ENCODE results near the gene GFI1. TPM values are rescaled to one million over a fixed set of nuclear protein-coding genes. Genes with fewer than 3 reads are reported as not detected.
"Not testable (repeated sequence)": the region's sequence is repeated elsewhere in the genome, so short reads cannot be mapped to it uniquely, and the experiment has no call there.

The GFI1 gene
- 0.06 and 0.30 TPM in 2 replicates for total RNA-seq (2014; rRNA removed; shearing (Covaris generic))

- DNase-seq (ENCODE audit: low read depth): peak; percentile 68
Observed at GRCh38 chr1:92486251-92487077, at the start of gene GFI1. Gene GFI1, minus strand, starts transcription at chr1:92486925. Its CDS starts 3,438 bp downstream, at chr1:92483487.

- not testable (repeated sequence) for DNase-seq (ENCODE audit: low read depth)
Observed at GRCh38 chr1:92532371-92532770, 45.6 kb upstream of the GFI1 start.

GRCh38 chr1:92531939-92532338 lies 45.2 kb upstream of the GFI1 start:
- not testable (repeated sequence) for DNase-seq (ENCODE audit: low read depth)

- no peak for DNase-seq (ENCODE audit: low read depth)
Observed at GRCh38 chr1:92527670-92528069, 40.9 kb upstream of the GFI1 start.

GRCh38 chr1:92524944-92525590 lies 38.3 kb upstream of the GFI1 start:
- DNase-seq (ENCODE audit: low read depth): peak; percentile 16

- no peak for DNase-seq (ENCODE audit: low read depth)
Observed at GRCh38 chr1:92519043-92519442, 32.3 kb upstream of the GFI1 start.

- no peak for DNase-seq (ENCODE audit: low read depth)
Observed at GRCh38 chr1:92516574-92516973, 29.8 kb upstream of the GFI1 start.

GRCh38 chr1:92515796-92516201 lies 29.1 kb upstream of the GFI1 start:
- no peak for DNase-seq (ENCODE audit: low read depth)

GRCh38 chr1:92511541-92511940 lies 24.8 kb upstream of the GFI1 start:
- DNase-seq (ENCODE audit: low read depth): no peak

- no peak for DNase-seq (ENCODE audit: low read depth)
Observed at GRCh38 chr1:92509619-92510018, 22.9 kb upstream of the GFI1 start.

- no peak for DNase-seq (ENCODE audit: low read depth)
Observed at GRCh38 chr1:92505015-92505692, 18.4 kb upstream of the GFI1 start.

GRCh38 chr1:92504291-92505014 lies 17.7 kb upstream of the GFI1 start:
- no peak for DNase-seq (ENCODE audit: low read depth)

GRCh38 chr1:92503926-92504285 lies 17.2 kb upstream of the GFI1 start:
- no peak for DNase-seq (ENCODE audit: low read depth)

GRCh38 chr1:92503043-92503925 lies 16.6 kb upstream of the GFI1 start:
- DNase-seq (ENCODE audit: low read depth): no peak

- peak; percentile 50 for DNase-seq (ENCODE audit: low read depth)
Observed at GRCh38 chr1:92502247-92502646, 15.5 kb upstream of the GFI1 start.

- no peak for DNase-seq (ENCODE audit: low read depth)
Observed at GRCh38 chr1:92500552-92500951, 13.8 kb upstream of the GFI1 start.

GRCh38 chr1:92495392-92496063 lies 8.8 kb upstream of the GFI1 start:
- DNase-seq (ENCODE audit: low read depth): no peak

- no peak for DNase-seq (ENCODE audit: low read depth)
Observed at GRCh38 chr1:92494485-92495141, 7.9 kb upstream of the GFI1 start.

- DNase-seq (ENCODE audit: low read depth): no peak
Observed at GRCh38 chr1:92493139-92493538, 6.4 kb upstream of the GFI1 start.

GRCh38 chr1:92488832-92489231 lies 2.1 kb upstream of the GFI1 start:
- DNase-seq (ENCODE audit: low read depth): no peak

All from Daoy (cell line).